Glomerular visceral epithelial cell (primary cell): ENCODE measurements around the gene IGSF21.

Experiments
- DNase-seq: peaks from one replicate; pipeline ENCODE4 v3.0.0-alpha.2; 2016; ENCODE audit errors: extremely low spot score

IGSF21 gene

GRCh38 chr1:18205319-18205718 is 97.7 kb downstream of the IGSF21 start:
- no peak for DNase-seq

DNA sequence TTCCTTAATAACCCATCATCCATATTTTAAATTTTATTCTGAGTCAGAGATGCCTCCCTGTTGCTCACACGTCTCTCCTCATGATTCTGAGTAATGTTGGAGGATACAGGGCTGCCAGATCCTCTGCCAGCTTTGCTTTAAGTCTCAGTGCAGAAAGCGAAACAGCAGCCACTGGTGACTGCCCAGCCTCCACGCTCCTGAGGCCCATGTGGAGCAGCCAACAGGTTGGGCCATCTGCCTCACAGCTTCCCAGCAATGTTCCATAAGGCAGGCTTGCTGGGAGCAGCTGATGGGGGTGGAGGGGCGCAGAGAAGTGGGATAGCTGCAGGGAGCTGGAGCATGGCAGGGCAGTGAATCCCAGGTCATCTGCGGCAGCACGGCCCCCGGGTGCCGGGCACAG is 104.2 kb downstream of the IGSF21 start:
- no peak for DNase-seq

DNA sequence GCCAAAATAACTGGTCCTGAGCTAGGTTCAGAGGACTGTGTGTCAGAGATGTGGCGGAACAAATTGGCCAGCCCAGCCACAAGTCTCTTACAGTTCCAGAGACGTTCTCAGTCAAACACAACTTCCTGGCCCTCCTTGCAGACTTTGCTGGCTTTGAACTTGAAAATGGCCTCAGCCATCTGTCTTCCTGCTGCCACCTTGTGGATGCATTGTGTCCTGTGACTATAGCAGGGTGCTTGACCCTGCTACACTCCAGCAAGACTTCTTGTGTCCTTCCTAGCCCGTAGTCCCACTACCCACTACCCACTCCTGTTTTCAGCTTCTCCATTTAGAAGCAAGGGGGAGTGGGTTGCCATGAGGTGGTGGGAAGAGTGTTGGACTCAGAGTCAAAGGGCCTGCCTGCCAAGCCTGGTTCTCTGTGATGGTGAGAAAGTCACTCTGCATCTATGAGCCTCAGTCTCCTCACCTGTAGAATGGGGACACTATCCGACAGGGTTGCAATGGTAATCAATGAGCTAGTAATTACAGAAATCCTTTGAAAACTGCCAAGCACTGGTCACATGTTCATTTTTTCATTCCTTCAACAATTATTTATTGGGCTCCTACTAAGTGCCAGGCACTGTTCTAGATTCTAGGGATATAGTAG is 109.9 kb downstream of the IGSF21 start:
- DNase-seq: peak; percentile 6

DNA sequence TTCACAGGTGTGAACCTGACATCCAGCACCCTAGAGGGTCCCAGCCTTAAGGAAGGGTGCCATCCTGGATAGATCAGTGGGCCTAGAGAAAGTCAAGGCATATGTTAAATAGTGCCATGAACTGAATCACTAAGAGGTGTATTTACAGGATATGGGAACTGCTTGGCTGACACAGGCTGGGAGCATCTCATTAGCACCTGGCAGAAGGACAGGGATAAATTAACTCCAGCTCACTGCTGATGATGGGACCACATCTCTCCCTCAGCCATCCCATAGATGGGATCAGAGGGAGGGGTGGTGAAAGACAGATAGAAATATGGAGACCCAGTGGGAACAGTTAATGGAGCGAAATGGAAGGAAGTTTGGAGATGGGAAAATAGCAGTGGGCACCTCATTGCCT is 122.0 kb downstream of the IGSF21 start:
- no peak for DNase-seq

- no peak for DNase-seq
Observed at GRCh38 chr1:18230321-18230720, 122.7 kb downstream of the IGSF21 start.

GRCh38 chr1:18230840-18231239 is 123.2 kb downstream of the IGSF21 start:
- no peak for DNase-seq

DNA sequence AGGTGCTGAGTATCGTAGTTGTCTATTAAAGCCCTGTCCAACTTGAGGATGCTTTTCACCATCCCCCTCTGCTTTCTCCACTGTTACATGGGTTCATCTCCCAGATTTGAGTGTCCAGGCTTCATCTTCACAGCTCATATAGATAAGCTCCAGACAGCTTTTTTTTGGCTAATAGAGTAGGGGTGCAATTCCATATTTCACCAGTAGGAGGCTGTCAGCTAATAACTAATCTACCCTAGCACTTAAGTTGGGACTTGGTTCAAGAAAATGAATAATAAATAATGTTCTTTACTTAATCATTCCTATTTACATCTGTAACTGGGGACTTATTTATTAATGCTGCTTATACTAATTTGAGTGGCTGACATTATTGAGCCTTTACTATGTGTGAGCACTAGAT is 124.5 kb downstream of the IGSF21 start:
- no peak for DNase-seq

GRCh38 chr1:18233176-18233864 is 125.7 kb downstream of the IGSF21 start:
- DNase-seq: no peak

DNA sequence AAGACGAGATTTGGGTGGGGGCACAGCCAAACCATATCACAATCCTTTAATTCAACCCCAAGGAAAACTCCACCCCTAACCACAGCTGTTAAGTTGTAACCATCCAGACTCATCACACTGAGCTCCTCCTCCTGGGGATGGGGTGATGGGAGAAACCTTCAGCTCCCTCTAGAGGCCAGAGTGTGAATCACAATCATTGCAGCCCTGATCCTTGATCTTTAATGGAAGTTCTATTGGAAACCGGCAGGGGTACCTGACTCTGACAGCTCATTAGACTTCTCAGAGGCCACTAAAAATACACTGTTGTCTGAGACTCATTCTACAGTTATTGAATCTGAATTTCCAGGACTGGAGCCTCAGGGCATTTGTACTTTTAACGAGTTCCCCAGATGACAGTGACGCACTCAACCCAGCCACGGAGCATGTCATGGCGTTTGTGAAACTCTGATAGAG is 127.2 kb downstream of the IGSF21 start:
- peak; percentile 39 for DNase-seq

DNA sequence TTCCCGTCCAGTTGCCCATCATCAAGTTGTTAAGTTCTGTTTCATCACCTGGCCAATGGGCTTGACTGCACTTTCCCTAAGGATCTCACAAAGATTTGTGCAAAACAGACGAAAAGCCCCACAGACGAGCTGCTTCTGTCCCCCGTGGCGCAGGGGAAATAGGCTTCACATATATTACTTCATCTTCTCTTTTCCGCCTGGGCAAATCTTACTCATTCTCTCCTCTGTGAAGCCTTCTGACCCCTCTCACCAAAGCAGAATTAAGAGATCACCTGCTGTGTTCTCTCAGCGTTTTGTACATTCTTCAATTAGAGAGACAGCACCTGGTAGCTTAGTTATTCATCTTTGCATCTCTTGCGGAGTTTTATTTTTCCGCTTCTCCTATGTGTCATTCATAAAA is 129.8 kb downstream of the IGSF21 start:
- no peak for DNase-seq

- DNase-seq: no peak
Observed at GRCh38 chr1:18238190-18238589, 130.6 kb downstream of the IGSF21 start.

DNA sequence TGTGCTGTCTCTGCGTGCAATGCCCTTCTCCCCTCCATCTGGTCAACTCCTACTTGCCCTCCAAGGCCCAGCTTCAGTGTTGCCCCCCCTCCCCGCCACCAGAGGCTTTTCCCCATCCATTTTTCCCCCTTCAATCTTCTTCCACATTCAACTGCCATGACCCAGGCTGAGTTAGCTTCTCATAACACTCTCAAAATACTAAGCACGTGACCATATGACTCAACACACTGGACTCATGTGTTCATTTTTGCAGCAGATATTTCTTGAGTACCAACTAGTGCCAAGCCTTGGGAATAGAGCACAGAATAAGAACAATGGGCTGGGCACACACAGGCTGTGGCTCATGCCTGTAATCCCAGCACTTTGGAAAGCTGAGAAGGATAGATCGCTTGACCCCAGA is 132.1 kb downstream of the IGSF21 start:
- DNase-seq: no peak

GRCh38 chr1:18240906-18241305 is 133.3 kb downstream of the IGSF21 start:
- no peak for DNase-seq

DNA sequence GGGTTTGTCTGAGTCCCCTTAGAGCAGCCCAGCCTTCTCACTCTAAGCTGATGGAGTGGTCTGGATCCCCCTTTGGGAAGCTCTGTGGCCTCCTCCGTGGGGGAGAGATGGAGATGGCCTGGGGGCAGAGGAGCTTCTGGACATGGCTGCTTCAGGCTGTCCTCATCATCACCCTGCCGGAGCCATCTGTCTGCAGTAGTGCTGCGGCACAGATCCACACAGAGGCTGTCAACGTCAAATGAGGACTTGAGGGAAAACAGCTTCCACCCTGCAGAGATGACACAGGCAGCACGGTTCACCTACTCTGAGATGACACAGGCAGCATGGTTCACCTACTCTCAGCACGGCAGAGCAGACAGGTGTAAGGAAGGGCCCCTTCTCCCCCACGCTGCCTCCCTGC is 134.3 kb downstream of the IGSF21 start:
- DNase-seq: no peak

GRCh38 chr1:18243503-18244175 is 136.0 kb downstream of the IGSF21 start:
- no peak for DNase-seq

DNA sequence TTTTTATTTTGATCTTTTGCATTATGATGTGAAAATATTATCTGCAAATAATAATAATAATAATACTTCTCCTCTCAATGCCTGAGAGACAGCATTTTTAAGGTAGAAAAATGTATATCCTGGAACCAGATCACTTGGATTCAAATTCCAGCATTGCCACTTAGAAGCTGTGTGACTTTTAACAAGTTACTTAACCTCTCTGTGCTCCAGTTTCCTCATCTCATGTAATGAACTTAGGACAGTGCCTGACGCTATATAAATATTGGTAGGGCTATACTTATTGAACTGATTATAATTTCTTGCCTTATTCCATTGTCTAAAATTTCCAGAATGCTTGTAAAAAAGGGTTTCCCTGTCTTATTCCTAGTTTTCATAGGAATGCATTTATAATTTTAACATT is 137.2 kb downstream of the IGSF21 start:
- DNase-seq: no peak

DNA sequence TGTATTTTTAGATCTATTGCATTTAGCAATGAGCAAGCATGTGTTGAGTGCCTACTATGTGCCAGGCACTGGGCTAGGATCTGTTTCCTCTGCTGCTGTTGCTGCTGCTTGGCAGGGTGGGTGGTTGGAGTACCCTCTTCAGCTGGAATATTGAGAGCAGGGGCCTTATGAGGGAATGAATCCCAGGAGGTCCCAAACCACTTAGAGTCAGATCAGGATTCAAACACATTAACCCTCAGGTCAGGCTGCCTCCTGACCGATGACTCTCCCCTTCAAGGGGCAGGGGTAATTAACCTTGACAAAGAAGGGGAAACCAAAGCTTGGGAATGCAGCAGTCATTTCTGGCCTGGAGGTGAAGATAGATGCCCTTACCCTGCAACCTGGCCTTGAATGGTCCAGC is 138.0 kb downstream of the IGSF21 start:
- no peak for DNase-seq

GRCh38 chr1:18246543-18246942 is 138.9 kb downstream of the IGSF21 start:
- DNase-seq: no peak

DNA sequence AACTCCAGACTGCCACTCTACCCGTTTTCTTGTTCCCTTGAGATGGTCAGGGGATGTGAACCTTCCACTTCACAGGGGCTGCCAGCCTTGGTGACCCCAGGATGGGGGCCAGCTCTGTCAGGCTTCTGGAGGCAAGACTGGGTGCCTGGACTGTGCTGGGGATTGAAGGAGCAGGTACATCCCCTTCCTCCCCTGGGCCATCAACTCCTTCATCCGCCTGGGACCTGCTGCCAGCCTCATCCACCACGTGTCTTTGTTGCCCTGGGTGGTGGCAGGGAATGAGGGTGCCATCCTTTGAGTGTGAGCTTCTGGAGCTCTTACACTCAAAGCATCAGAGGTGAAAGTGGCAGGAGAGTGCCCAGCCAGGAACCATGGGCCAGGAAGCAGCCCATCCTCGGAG is 139.6 kb downstream of the IGSF21 start:
- DNase-seq: no peak

- DNase-seq: no peak
Observed at GRCh38 chr1:18249631-18250030, 142.0 kb downstream of the IGSF21 start.

- DNase-seq: no peak
Observed at GRCh38 chr1:18253093-18253492, 145.5 kb downstream of the IGSF21 start.

- DNase-seq: peak; percentile 33
Observed at GRCh38 chr1:18256282-18257235, 149.0 kb downstream of the IGSF21 start.
